GM21367 (cell line): ENCODE data around the gene PPP6R2.
"Not testable (repeated sequence)": the region's sequence is repeated elsewhere in the genome, so short reads cannot be mapped to it uniquely, and the experiment has no call there.

ENCODE experiments used
- ATAC-seq: cut with Tn5 transposase; IDR thresholded peaks from one replicate; pipeline ENCODE4 v1.9.1; 2021; ENCODE audit not compliant: unreplicated experiment

PPP6R2 gene

GRCh38 chr22:50339945-50340879 is 2.9 kb upstream of the PPP6R2 start:
- no peak for ATAC-seq

- peak; percentile 67 for ATAC-seq
Measured at GRCh38 chr22:50341977-50342650, 1.0 kb upstream of the PPP6R2 start.

- ATAC-seq: no peak
Measured at GRCh38 chr22:50343541-50343935, 411 bp downstream of the PPP6R2 start.

GRCh38 chr22:50346470-50346869 is 3.3 kb downstream of the PPP6R2 start:
- no peak for ATAC-seq

GRCh38 chr22:50347157-50347556 is 4.0 kb downstream of the PPP6R2 start:
- ATAC-seq: no peak

GRCh38 chr22:50348058-50348457 is 4.9 kb downstream of the PPP6R2 start:
- ATAC-seq: no peak

GRCh38 chr22:50356186-50356585 is 13.1 kb downstream of the PPP6R2 start:
- no peak for ATAC-seq

- no peak for ATAC-seq
Measured at GRCh38 chr22:50357222-50357621, 14.1 kb downstream of the PPP6R2 start.

- no peak for ATAC-seq
Measured at GRCh38 chr22:50357756-50358155, 14.6 kb downstream of the PPP6R2 start.

- ATAC-seq: no peak
Measured at GRCh38 chr22:50360578-50360977, 17.5 kb downstream of the PPP6R2 start.

GRCh38 chr22:50361222-50361621 is 18.1 kb downstream of the PPP6R2 start:
- no peak for ATAC-seq

GRCh38 chr22:50361688-50362087 is 18.6 kb downstream of the PPP6R2 start:
- ATAC-seq: no peak

- no peak for ATAC-seq
Measured at GRCh38 chr22:50363166-50363802, 20.2 kb downstream of the PPP6R2 start.

GRCh38 chr22:50363803-50364194 is 20.7 kb downstream of the PPP6R2 start:
- not testable (repeated sequence) for ATAC-seq

- ATAC-seq: no peak
Measured at GRCh38 chr22:50367778-50368500, 24.8 kb downstream of the PPP6R2 start.

GRCh38 chr22:50371101-50371648 is 28.0 kb downstream of the PPP6R2 start:
- no peak for ATAC-seq

GRCh38 chr22:50376085-50376651 is 33.0 kb downstream of the PPP6R2 start:
- no peak for ATAC-seq

GRCh38 chr22:50381021-50381555 is 38.0 kb downstream of the PPP6R2 start:
- ATAC-seq: not testable (repeated sequence)

GRCh38 chr22:50396751-50397370 is 53.7 kb downstream of the PPP6R2 start:
- no peak for ATAC-seq
